Measurements from ENCODE around the gene ITIH5.

ITIH5 gene

GRCh38 chr10:7583626-7584025 is 83.1 kb downstream of the ITIH5 start:
- Mint-ChIP-seq H3K27ac (no peak overlapping the region), H3K9me3 (no peaks in the 10 kb centered on the region), H3K4me3 (no peak overlapping the region), H3K36me3 (ENCODE audit: insufficient read depth) (peaks cover under 1% of the 10 kb centered on the region), H3K4me1 (ENCODE audit: low read depth in 2 of 2) (peaks cover 0 to 3% of the 10 kb centered on the region in 2 donors), H3K27me3 (peaks cover 3 to 12% of the 10 kb centered on the region in 2 donors)
- ATAC-seq (replicated peaks) (no peak), DNase-seq (no peak)

GRCh38 chr10:7580520-7580919 is 86.2 kb downstream of the ITIH5 start:
- peaks cover 0 to 3% of the 10 kb centered on the region in 2 donors for H3K4me1 Mint-ChIP-seq (ENCODE audit: low read depth in 2 of 2)
- no peak overlapping the region for H3K27ac Mint-ChIP-seq
- H3K9me3 Mint-ChIP-seq, result no peaks in the 10 kb centered on the region
- ATAC-seq (replicated peaks) (no peak), DNase-seq (no peak)
- peaks cover 13 to 28% of the 10 kb centered on the region in 2 donors for H3K27me3 Mint-ChIP-seq
- no peak overlapping the region for H3K4me3 Mint-ChIP-seq
- no peaks in the 10 kb centered on the region for H3K36me3 Mint-ChIP-seq (ENCODE audit: insufficient read depth)

- DNase-seq (no peak), ATAC-seq (replicated peaks) (no peak)
- no peaks in the 10 kb centered on the region for H3K9me3 Mint-ChIP-seq
- H3K27ac Mint-ChIP-seq, result no peak overlapping the region
- peaks cover 13 to 33% of the 10 kb centered on the region in 2 donors for H3K27me3 Mint-ChIP-seq
- H3K4me1 Mint-ChIP-seq (ENCODE audit: low read depth in 2 of 2), result no peaks in the 10 kb centered on the region
- H3K36me3 Mint-ChIP-seq (ENCODE audit: insufficient read depth), result no peaks in the 10 kb centered on the region
- no peak overlapping the region for H3K4me3 Mint-ChIP-seq
Observed at GRCh38 chr10:7579681-7580080, 87.1 kb downstream of the ITIH5 start.

- no peaks in the 10 kb centered on the region for H3K9me3 Mint-ChIP-seq
- ATAC-seq (replicated peaks) (no peak), DNase-seq (no peak)
- no peaks in the 10 kb centered on the region for H3K4me1 Mint-ChIP-seq (ENCODE audit: low read depth in 2 of 2)
- H3K4me3 Mint-ChIP-seq, result no peak overlapping the region
- H3K27ac Mint-ChIP-seq, result no peak overlapping the region
- H3K36me3 Mint-ChIP-seq (ENCODE audit: insufficient read depth), result no peaks in the 10 kb centered on the region
- peaks cover 23 to 43% of the 10 kb centered on the region in 2 donors for H3K27me3 Mint-ChIP-seq
Observed at GRCh38 chr10:7577579-7577978, 89.2 kb downstream of the ITIH5 start.

GRCh38 chr10:7577176-7577575 is 89.6 kb downstream of the ITIH5 start:
- H3K9me3 Mint-ChIP-seq, result no peaks in the 10 kb centered on the region
- DNase-seq (no peak), ATAC-seq (replicated peaks) (no peak)
- no peak overlapping the region for H3K27ac Mint-ChIP-seq
- no peak overlapping the region for H3K4me3 Mint-ChIP-seq
- no peaks in the 10 kb centered on the region for H3K36me3 Mint-ChIP-seq (ENCODE audit: insufficient read depth)
- no peaks in the 10 kb centered on the region for H3K4me1 Mint-ChIP-seq (ENCODE audit: low read depth in 2 of 2)
- peaks cover 23 to 44% of the 10 kb centered on the region in 2 donors for H3K27me3 Mint-ChIP-seq

GRCh38 chr10:7576340-7576739 is 90.4 kb downstream of the ITIH5 start:
- peaks cover 28 to 44% of the 10 kb centered on the region in 2 donors for H3K27me3 Mint-ChIP-seq
- ATAC-seq (replicated peaks), result no peak

GRCh38 chr10:7572391-7572790 is 94.4 kb downstream of the ITIH5 start:
- Mint-ChIP-seq H3K27ac (no peak overlapping the region), H3K4me1 (ENCODE audit: low read depth in 2 of 2) (no peaks in the 10 kb centered on the region), H3K27me3 (peaks cover 14 to 24% of the 10 kb centered on the region in 2 donors), H3K9me3 (no peaks in the 10 kb centered on the region), H3K4me3 (no peak overlapping the region), H3K36me3 (ENCODE audit: insufficient read depth) (no peaks in the 10 kb centered on the region)
- ATAC-seq (replicated peaks) (no peak), DNase-seq (no peak)

More at GRCh38 chr10:7576340-7576739, 90.4 kb downstream of the ITIH5 start:
- Mint-ChIP-seq H3K27ac (no peak overlapping the region), H3K36me3 (ENCODE audit: insufficient read depth) (no peaks in the 10 kb centered on the region), H3K4me3 (no peak overlapping the region), H3K9me3 (no peaks in the 10 kb centered on the region), H3K4me1 (ENCODE audit: low read depth in 2 of 2) (no peaks in the 10 kb centered on the region)
- DNase-seq, result no peak

GRCh38 chr10:7571981-7572380 is 94.8 kb downstream of the ITIH5 start:
- H3K4me3 Mint-ChIP-seq, result no peak overlapping the region
- no peaks in the 10 kb centered on the region for H3K36me3 Mint-ChIP-seq (ENCODE audit: insufficient read depth)
- no peak for ATAC-seq (replicated peaks)
- no peaks in the 10 kb centered on the region for H3K4me1 Mint-ChIP-seq (ENCODE audit: low read depth in 2 of 2)
- H3K27me3 Mint-ChIP-seq, result peaks cover 14 to 20% of the 10 kb centered on the region in 2 donors
- H3K27ac Mint-ChIP-seq, result no peak overlapping the region
- no peaks in the 10 kb centered on the region for H3K9me3 Mint-ChIP-seq
- no peak for DNase-seq

GRCh38 chr10:7567911-7568620 is 98.7 kb downstream of the ITIH5 start:
- H3K36me3 Mint-ChIP-seq (ENCODE audit: insufficient read depth), result no peaks in the 10 kb centered on the region
- H3K27ac Mint-ChIP-seq, result peak overlapping the region in 1 of 2 donors; percentile 56
- no peak overlapping the region for H3K4me3 Mint-ChIP-seq
- no peaks in the 10 kb centered on the region for H3K4me1 Mint-ChIP-seq (ENCODE audit: low read depth in 2 of 2)
- H3K27me3 Mint-ChIP-seq, result peaks cover 9 to 12% of the 10 kb centered on the region in 2 donors
- H3K9me3 Mint-ChIP-seq, result no peaks in the 10 kb centered on the region
- ATAC-seq (replicated peaks) (no peak), DNase-seq (no peak)

GRCh38 chr10:7566891-7567290 is 99.9 kb downstream of the ITIH5 start:
- Mint-ChIP-seq H3K36me3 (ENCODE audit: insufficient read depth) (no peaks in the 10 kb centered on the region), H3K4me3 (no peak overlapping the region), H3K27me3 (peaks cover 4 to 14% of the 10 kb centered on the region in 2 donors), H3K27ac (no peak overlapping the region), H3K4me1 (ENCODE audit: low read depth in 2 of 2) (no peaks in the 10 kb centered on the region), H3K9me3 (no peaks in the 10 kb centered on the region)
- DNase-seq (no peak), ATAC-seq (replicated peaks) (no peak)

- Mint-ChIP-seq H3K4me3 (no peak overlapping the region), H3K9me3 (no peaks in the 10 kb centered on the region), H3K27me3 (peaks cover 0 to 22% of the 10 kb centered on the region in 2 donors), H3K4me1 (ENCODE audit: low read depth in 2 of 2) (no peaks in the 10 kb centered on the region), H3K36me3 (ENCODE audit: insufficient read depth) (no peaks in the 10 kb centered on the region), H3K27ac (no peak overlapping the region)
- DNase-seq, result no peak
- no peak for ATAC-seq (replicated peaks)
Observed at GRCh38 chr10:7565871-7566270, 100.9 kb downstream of the ITIH5 start.

GRCh38 chr10:7563770-7564169 is 103.0 kb downstream of the ITIH5 start:
- Mint-ChIP-seq H3K9me3 (no peaks in the 10 kb centered on the region), H3K27ac (no peak overlapping the region), H3K27me3 (peaks cover 13 to 34% of the 10 kb centered on the region in 2 donors), H3K36me3 (ENCODE audit: insufficient read depth) (no peaks in the 10 kb centered on the region), H3K4me3 (no peak overlapping the region), H3K4me1 (ENCODE audit: low read depth in 2 of 2) (no peaks in the 10 kb centered on the region)
- no peak for ATAC-seq (replicated peaks)
- no peak for DNase-seq

GRCh38 chr10:7563368-7563767 is 103.4 kb downstream of the ITIH5 start:
- DNase-seq, result no peak
- Mint-ChIP-seq H3K9me3 (no peaks in the 10 kb centered on the region), H3K36me3 (ENCODE audit: insufficient read depth) (no peaks in the 10 kb centered on the region), H3K4me3 (no peak overlapping the region), H3K27ac (no peak overlapping the region), H3K4me1 (ENCODE audit: low read depth in 2 of 2) (no peaks in the 10 kb centered on the region), H3K27me3 (peaks cover 13 to 34% of the 10 kb centered on the region in 2 donors)
- no peak for ATAC-seq (replicated peaks)

GRCh38 chr10:7561985-7562384 is 104.8 kb downstream of the ITIH5 start:
- H3K27ac Mint-ChIP-seq, result no peak overlapping the region
- H3K4me3 Mint-ChIP-seq, result no peak overlapping the region
- H3K4me1 Mint-ChIP-seq (ENCODE audit: low read depth in 2 of 2), result no peaks in the 10 kb centered on the region
- H3K9me3 Mint-ChIP-seq, result no peaks in the 10 kb centered on the region
- no peaks in the 10 kb centered on the region for H3K36me3 Mint-ChIP-seq (ENCODE audit: insufficient read depth)
- ATAC-seq (replicated peaks), result no peak
- peaks cover 25 to 45% of the 10 kb centered on the region in 2 donors for H3K27me3 Mint-ChIP-seq
- DNase-seq, result no peak
